ENCODE results near the gene RIC1.
"Not testable (repeated sequence)": the region's sequence is repeated elsewhere in the genome, so short reads cannot be mapped to it uniquely, and the experiment has no call there.

Gene RIC1

DNA sequence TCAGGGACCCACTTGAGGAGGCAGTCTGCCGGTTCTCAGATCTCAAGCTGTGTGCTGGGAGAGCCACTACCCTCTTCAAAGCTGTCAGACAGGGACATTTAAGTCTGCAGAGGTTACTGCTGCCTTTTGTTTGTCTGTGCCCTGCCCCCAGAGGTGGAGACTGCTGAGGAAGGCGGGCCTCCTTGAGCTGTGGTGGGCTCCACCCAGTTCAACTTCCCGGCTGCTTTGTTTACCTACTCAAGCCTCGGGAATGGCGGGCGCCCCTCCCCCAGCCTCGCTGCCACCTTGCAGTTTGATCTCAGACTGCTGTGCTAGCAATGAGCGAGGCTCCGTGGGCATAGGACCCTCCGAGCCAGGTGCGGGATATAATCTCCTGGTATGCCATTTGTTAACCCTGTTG, 54.7 kb downstream of the RIC1 start:
- not testable (repeated sequence) for DNase-seq

DNA sequence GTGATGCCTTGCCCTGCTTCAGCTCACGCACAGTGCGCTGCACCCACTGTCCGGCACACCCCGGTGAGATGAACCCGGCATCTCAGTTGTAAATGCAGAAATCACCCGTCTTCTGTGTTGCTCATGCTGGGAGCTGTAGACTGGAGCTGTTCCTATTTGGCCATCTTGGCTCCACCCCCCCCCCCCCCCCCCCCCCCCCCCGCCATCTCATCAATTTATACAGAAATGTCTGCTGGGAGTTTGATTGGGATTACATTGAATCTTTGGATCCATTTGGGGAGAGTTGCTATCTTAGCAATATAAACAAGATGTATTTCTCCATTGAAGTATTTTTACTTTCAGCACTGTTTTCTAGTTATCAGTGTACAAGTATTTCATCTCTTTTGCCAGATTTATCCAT, 55.2 kb downstream of the RIC1 start:
- no peak for DNase-seq

DNA sequence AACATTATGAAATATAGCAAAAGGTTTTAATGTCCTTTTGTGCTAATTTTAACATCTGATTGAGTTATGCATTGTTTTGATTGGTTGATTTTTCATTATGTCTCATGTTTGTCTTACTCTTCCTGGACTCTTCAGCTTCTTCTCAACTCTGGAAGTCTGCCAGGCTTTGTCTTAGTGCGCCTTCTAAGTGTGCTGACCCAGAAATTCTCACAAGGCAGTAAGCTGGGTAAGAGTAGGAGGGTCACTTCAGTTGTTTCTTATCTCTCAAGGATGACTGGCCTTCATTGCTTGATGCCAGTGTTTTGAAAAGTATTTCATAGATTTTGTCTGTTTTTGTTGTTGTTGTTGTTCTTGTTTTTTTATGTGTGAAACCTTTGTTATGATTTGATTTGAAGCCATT, 59.2 kb downstream of the RIC1 start:
- no peak for DNase-seq

DNA sequence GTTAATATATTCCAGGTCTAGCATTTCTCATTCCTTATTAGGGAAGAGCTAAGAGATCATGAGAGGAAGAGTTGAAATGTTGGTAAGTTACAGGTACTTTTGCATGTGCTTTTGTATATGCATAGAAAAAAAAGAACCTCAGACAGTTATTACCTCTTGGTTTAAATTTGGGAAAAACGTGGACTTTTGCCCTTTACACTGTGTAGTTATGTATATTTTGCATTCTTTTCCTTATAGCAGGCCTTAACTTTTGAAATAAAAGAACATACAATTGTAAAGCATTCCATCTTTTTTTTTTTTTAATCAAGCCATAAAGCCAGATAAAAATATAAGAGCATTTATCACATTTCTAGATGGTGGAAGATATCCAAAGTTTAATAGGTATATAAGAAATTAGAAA, 61.4 kb downstream of the RIC1 start:
- DNase-seq, result no peak

DNA sequence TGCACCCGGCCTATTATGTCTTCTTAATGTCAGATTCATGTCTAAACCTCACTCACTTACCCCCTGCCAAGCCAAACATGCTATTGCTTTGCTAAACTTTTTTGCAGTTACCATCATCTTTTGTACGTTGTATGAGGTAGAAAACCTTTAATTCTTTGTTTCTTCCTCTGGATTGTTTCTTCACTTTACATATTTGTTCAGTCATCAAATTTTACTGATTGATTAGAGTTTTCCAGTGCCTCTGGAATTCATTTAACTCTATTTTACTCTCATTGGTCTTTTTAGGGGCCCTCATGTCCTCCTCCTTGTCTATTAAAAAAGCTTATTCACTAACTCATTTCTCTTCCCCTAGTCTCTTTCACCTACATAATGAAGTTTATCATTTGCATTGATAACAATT, 67.0 kb downstream of the RIC1 start:
- no peak for DNase-seq

DNA sequence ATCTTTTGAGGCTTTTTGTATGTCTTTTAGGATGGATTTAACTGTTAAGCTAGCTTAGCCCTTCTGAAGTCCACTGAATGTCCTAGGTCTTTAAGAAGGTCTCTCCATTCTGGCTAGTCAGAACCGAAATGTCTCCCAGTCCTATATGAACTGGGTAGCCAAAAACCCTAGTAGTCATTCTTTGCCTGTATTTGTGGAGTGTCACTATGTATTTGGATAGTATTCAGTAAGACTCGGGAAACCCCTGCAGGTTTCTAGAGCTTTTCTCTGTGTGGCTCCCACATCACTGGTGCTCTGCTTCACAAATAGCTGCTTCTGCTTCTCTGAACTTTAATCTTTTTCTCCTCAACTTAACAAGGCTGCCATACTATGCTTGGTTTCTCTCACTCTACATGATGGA, 68.0 kb downstream of the RIC1 start:
- no peak for DNase-seq

DNA sequence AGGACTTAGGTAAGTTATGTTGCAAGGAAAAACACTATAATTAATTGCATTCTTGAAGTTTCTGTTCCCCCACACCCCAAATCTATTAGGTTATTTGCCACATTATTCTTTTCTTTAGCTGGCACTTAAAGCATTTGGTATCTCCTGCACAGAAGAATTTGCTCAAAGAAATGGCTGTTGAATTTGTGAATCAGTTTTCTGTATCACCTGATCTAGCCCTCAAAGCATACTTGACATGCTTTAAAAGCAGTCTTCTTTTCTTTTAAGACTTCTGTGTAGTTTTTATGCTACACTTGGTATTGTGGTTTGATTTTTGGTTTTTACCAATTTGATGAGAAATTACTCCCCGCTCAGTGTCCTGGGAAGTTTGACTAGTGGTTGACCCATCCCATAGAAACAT, 69.1 kb downstream of the RIC1 start:
- DNase-seq, result no peak

DNA sequence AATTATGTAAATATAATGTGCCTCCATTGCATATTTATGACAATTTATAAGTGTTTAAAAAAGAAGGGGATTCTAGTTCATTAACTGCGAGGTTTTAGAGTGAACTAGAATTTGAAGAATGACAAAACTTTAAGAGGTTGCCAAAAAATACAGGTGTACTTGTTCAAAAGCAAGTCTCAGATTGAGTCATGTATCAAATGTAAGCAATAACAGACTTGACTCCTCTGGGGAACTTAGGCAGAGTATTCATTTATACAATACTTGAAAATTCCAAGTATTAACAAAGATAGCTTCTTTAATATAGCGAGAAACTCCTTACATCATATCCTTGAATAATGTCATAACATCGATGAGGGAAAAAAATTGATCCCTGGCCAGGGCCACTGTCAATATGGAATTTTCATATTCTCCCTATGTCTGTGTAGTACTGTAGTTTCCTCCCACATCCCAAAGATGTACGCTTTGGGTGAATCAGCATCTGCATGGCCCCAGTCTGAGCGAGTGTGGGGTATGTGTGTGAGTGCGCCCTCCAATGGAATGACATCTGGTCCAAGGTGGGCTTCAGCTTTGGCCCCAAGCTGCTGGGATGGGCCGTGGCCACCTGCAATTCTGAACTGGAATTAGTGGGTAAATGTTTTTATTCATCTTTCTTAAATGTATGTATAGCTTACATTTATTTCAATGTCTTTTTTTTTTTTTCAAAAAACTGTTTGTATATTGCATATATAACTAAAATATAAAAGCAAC, 70.1 kb downstream of the RIC1 start:
- DNase-seq, result no peak

DNA sequence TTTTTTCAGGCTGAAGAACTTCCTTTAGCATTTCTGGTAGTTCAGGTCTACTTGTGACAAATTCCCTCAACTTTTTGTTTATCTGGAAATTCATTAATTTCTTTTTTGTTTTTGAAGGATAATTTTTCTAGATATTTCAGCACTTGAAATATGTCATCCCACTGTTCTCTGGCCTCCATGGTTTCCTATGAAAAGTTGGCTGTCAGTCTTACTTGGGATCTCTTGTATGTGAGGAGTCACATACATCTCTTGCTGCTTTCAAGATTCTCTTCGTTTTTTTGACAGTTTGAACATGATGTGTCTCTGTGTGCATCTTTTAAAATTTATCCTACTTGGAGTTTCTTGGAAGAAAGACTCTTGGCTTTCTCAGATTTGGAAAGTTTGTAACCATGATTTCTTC, 79.5 kb downstream of the RIC1 start:
- no peak for DNase-seq

DNA sequence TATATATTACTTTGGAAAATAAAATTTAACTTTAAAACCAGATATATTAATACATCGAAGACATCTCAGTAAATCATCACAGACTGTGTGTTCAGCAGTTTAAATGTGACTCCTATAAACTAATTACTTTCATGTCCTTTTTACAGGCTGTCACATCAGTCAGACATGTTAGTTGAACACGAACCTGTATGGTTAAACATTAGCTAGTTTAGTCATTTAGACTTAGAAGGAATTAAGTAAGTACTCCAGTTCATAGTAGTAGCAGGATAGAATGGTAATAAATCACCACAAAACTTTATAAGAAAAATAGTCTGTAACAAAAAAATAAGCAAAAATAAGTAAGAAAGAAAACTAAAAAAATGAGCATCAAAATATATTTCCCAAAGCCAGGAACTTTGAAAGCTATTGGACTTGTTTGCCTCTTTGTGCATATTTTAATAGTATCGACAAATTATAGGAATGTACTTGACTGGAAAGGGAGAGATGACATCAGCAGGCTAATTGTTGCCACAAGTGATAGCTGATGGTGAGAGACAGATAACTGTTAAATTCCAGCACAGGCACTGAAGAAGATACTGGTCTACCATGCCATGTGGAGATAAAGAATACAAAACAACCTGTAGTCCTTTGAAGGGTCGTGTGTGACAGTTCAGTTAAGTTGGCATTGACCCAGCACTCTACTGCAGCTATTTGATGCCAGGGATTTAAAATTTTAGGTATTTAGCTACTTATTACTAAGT, 83.9 kb downstream of the RIC1 start:
- DNase-seq, result no peak

DNA sequence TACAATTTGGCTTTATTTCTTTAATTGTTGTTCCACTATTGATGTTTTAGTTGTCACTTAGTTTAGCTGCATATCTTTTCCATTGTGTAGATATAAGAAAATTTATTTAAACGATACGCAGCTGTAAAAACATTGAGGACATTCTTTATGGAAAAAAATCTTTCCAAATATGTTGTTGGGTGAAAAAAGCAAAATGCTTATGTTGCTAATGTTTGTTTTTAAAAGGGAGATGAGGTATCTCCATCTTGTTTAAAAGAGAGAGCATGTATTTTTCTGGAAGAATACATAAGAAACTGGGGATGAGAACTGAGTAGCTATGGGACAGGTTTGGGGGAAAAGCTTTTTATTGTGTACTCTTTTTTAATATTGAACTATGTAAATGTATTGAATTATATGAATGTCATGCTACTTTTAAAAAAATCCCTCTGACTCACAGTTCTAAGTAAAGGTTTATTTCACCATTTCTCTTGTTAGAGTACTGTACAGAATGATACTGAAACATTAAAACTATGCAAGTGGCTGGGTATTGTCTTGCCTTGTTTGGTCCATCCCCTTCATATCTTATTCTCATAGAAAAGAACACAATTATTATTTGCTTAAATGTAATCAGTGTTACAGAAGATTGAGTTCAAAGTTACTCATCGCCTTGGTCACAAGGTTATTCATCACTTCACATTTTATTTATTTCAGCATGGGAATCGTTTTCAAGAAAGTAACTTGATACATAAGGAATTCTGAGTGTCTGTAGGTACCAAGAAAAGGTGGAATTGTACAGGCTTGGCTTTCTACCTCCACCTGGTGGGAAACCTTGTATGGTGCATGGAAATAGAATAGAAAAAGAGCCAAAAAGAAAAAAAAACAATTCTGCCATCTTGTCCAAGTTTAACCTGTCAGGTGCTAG, 85.8 kb downstream of the RIC1 start:
- no peak for DNase-seq

DNA sequence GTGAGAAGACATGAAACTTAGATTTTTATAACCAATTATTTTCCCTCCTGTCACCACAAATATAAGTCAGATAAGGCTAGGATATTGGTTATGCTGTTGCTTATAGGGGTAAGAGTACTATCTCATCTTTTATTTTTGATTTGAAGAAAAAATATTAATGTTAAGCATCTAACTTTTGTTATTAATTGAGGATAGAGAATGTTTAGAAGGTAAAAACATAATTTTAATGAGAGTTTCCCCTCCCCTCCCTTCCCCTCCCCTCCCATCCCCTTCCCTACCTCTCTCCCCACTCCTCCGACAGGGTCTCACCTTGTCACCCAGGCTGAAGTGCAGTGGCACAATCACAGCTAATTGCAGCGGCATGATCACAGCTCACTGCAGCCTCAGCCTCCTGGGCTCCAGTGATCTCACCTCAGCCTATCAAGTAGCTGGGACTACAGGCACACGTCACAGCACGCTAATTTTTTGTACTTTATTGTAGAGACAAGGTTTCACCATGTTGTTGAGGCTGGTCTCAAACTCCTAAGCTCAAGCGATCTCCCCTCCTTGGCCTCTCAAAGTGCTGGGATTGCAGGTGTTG, 86.7 kb downstream of the RIC1 start:
- no peak for DNase-seq

DNA sequence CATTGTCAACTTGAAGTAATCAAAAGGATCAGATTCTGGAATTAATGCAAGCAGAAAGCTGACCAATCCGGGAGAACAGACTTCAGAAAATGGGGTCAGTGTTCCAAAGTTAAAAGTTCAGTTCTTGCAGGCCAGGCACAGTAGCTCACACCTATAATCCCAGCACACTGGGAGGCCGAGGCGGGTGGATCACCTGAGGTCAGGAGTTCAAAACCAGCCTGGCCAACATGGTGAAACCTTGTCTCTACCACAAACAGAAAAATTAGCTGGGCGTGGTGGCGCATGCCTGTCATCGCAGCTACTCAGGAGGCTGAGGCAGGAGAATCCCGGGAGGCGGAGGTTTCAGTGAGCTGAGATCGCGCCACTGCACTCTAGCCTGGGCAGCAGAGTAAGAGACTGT, 88.5 kb downstream of the RIC1 start:
- DNase-seq, result not testable (repeated sequence)

DNA sequence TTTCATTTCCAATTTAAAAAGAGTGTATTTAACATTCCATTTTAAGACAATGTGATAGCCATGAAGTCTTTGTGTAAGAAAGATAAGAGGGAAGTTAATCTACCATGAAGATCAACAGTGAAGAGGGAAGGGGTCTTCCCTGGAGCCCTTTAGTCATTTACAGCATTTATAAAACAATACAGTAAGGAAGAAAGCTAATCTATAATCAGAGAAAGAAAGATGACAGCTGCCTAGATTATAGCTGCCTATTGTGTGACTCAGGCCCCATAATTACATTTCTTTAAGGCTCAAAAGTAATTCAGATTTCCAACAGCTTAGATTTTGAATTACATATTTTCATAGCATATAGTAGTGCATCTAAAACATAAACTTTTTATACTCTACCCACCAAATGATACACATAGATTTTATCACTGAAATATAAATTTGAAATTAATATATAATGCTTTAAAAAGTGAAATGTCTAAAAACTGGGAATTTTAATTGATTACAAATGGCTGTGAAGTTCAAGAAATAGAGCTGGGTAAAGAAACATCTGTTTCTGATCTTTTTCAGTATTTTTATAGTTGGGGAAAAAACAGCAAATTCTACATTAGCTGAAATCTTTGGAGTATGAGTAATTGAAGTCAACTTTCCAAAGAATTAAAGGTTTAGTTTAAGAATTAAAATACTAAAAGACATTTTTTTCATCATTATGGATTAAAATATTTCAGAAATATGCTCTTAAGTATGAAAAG, 89.6 kb downstream of the RIC1 start:
- no peak for DNase-seq

DNA sequence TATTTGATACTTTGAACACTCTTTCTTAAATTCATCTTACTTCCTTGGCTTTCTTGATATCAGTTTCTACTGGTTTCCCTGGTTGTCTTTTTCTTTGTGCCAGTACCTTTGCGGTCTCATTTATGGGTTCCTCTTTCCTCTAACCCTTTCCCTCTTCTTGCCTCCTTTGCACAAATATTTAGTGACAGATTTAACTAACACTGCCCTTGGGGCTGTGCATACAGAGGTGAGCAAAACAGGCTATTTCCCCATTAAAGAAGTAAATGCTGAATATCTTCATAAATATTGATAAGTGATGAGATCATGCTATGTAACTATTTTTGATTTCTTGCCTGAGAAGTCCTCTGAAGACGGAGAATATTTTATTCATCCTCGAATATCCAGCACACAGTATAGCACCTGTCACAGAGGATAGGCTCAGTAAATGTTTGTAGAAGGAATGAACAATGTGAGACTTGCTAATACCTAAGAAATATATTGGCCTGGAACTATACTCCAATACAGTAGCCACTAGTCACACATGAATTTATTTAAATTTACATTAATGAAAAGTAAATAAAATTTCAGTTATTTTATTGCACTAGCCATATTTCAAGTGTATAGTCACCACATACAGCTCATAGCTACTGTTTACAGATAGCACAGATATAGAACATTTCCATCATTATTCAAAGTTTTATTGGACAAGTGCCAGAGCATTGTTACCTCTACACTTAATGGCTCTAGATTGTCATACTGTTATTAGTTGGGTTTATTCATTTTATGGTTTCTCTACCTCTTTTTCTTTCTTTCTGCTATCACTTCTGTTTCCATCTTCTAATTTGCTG, 90.4 kb downstream of the RIC1 start:
- no peak for DNase-seq

DNA sequence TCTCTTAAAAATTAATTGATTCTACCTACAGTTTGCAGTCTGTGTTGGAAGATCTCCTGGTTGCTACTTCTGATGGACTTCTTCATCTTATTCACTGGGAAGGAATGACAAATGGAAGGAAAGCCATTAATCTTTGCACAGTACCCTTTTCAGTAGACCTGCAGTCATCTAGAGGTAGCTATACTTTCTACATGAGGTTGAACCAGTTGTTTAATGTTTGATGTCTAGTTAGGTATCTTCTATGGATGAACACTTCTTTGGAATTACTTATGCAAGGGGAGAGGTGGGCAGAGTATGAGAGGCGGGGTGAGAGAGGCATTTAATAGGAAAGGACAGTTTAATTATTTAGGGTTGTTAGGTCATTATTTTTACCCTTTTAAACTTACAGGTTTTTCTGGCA, 91.2 kb downstream of the RIC1 start:
- DNase-seq, result no peak

DNA sequence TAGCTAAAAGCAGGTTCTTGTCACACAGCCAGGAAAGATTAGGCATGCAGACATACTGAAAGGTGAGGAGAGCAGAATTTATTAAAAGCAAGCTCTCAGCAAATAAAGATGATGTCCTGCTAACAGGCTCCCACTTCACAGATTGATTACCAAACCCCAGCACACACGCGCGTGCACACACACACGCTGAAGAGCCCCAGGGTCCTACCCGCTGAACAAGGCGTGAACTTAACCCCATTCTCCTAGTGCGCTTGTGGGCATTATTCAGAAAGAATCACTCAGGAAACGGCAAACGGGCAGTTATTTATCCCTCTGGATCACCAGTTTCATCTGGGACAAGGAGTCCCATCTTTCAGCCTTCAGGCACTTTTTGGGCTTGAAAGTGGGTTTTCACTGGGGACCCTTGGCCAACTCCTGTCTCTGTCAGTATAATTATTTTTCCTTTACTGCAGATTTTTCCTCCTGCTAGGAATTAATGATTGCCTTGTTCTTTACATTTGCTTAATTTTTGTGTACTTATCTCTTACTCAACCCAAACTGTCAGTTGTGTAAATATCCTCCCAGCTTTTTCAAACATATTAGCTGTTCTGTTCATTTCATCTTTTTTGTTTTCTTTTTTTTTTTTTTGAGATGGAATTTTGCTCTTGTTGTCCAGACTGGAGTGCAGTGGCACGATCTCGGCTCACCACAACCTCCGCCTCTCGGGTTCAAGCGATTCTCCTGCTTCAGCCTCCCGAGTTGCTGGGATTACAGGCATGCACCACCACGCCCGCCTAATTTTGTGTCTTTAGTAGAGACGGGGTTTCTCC, 92.6 kb downstream of the RIC1 start:
- no peak for DNase-seq

DNA sequence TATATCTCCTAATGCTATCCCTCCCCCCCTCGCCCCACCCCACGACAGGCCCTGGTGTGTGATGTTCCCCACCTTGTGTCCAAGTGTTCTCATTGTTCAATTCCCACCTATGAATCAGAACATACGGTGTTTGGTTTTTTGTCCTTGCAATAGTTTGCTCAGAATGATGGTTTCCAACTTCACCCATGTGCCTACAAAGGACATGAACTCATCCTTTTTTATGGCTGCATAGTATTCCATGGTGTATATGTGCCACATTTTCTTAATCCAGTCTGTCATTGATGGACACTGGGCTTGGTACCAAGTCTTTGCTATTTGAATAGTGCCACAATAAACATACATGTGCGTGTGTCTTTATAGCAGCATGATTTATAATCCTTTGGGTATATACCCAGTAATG, 93.8 kb downstream of the RIC1 start:
- DNase-seq, result not testable (repeated sequence)

DNA sequence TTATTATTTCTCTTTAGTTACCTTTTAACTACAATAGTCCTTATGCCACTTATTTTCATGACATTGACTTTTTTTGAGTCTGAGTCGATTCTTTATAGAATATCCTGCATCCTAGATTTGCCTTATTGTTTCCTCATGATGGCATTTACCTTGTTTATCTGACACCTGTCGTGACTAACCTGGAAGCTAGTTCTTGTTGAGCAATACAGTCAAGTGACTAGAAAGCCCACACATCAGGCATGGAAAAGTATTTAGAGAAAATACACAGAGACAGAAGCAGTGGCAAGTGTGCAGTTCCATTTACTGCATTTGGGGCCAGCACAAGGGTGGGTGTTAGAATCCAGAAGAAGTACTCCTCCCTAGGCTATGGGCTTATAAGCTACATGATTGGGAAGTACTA, 106.2 kb downstream of the RIC1 start:
- DNase-seq, result no peak

DNA sequence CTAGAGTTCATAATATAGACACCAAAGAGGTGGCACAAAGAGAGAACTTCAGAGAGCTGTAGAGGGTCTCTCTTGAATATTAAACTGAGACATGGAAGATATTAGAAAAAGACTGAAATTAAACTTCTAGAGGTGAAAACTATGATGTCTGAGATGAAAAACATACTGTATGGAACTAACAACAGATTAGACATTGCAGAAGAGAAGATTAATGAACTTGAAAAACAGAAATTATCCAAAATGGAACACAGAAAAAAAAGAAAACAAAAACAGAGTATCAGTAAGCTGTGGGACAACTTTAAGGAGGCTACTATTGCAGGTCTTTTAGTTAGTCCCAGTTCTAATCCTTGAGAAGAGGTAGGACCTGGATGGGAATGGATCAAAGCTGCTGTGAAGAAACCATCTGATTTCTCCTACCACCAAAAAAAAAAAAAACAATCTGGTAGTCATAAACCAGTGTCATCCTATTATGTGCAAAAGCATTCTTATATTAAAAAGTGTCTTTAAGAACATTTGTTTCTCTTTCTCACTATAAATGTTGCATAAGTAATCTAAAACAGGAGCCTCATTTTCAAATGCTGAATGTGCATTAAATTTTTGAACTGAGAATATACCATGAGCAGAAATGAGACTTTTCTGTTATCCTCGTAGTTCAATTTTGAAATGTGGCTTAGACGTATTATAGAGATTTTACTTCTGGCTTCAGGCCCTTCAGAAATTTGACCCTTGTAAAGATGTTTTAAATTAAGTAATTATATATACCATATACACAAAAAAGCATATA, 107.8 kb downstream of the RIC1 start:
- no peak for DNase-seq

Measured in CD4-positive, alpha-beta T cell treated with Interleukin-4 for 4 hours (primary cell).